DLD1 (cell line): ENCODE data around the gene FAAH2.
"Not testable (repeated sequence)": the region's sequence is repeated elsewhere in the genome, so short reads cannot be mapped to it uniquely, and the experiment has no call there.

ENCODE experiments used
- in situ Hi-C: cut with HindIII; loops from 2 replicates; pipeline ENCODE4 v1.10.0; 2017; ENCODE audit warnings: low sequenced_read_pairs

FAAH2 gene, protein sequence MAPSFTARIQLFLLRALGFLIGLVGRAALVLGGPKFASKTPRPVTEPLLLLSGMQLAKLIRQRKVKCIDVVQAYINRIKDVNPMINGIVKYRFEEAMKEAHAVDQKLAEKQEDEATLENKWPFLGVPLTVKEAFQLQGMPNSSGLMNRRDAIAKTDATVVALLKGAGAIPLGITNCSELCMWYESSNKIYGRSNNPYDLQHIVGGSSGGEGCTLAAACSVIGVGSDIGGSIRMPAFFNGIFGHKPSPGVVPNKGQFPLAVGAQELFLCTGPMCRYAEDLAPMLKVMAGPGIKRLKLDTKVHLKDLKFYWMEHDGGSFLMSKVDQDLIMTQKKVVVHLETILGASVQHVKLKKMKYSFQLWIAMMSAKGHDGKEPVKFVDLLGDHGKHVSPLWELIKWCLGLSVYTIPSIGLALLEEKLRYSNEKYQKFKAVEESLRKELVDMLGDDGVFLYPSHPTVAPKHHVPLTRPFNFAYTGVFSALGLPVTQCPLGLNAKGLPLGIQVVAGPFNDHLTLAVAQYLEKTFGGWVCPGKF

DNA sequence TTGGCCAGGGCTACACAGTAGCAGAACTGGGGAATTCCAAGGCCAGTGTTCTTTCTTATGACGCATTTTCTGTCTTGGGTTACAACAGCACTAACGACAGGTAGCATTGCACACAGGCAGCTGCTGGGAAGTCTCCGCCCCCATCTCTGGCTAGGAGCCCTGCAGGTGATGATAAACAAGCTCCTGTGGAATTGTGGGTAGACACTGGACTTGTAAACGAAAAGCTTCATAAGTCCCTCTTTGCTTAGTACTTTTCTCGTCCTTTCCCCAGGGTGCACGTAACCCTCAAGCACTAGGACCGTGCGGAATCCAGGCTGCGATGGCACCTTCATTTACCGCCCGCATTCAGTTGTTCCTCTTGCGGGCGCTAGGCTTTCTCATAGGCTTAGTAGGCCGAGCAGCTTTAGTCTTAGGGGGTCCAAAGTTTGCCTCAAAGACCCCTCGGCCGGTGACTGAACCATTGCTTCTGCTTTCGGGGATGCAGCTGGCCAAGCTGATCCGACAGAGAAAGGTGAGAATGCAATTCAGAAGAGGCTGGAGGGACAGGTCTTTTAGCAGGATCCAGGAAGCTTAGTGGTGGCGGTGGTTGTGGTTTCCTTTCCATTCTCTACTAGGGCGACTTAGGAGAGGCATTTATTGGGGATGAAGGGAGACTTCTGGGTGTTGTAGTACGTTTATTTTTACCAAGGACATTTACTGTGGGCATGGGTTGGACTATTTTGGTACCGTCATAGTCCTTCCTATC lies at the start of gene FAAH2:
TSS of gene FAAH2 (plus strand) at position 200 of the 745 bp plus-strand sequence. CDS start at position 320, 120 bp downstream.
- in situ Hi-C loops, result no loop called here

DNA sequence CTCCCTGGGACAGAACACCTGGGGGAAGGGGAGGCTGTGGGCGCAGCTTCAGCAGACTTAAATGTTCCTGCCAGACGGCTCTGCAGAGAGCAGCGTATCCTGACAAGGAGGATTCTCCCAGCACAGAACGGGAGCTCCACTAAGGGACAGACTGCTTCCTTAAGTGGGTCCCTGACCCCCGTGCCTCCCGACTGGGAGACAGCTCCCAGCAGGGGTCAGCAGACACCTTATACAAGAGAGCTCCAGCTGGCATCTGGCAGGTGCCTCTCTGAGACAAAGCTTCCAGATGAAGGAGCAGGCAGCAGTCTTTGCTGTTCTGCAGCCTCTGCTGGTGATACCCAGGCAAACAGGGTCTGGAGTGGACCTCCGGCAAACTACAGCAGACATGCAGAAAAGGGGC lies 44.5 kb upstream of the FAAH2 start:
- in situ Hi-C loops, result no loop called here

DNA sequence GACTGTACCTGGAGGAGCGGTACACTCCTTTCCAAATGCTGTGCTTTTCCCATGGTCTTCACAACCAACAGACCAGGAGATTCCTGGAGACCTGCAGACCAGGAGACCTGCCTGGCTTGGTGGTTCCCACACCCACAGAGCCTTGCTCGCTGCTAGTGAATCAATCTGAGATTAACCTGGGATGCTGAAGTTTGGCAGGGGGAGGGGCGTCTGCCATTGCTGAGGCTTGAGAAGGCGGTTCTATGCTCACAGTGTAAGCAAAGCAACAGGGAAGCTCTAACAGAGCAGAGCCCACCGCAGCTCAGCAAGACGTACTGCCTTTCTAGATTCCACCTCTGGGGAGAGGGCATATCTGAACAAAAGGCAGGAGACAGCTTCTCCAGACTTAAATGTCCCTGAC lies 34.5 kb upstream of the FAAH2 start:
- in situ Hi-C loops, result no loop called here

DNA sequence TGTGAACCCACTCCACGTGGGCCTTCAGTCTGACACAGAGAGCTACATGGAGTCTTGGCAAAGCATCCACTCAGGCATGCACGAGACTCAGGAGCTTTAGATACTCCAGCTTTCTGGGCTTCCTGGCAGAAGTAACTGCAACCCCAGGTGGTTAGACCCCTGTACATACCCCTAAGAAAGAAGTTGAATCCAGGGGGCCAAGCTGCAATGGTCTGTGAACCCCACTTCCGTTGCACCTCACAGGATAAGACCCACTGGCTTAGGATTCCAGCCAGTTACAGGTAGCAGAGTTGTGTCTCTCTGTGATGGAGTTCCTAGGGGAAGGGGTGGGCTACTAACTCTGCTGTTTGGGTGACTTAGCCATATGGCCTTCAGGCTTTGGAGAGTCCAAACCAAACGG lies 21.4 kb upstream of the FAAH2 start:
- in situ Hi-C loops, result no loop called here

DNA sequence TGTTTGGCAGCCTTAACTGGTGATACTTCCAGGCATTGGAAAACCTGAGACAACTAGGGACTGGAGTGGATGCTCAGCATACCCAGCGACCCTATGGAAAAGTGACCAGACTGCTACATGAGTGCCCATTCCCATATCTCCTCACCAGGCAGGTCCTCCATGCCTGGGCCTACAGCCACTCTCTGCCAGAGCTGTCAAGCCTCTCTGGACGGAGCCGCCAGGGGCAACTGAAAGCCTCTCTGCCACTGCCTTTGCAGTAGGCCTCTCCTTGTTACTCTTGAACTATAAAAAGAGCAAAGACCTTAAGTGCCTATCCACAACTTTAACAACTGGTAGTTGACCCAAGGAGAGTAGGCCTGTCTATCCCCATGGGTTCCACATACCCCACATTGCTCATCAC lies 20.2 kb upstream of the FAAH2 start:
- in situ Hi-C loops, result no loop called here

DNA sequence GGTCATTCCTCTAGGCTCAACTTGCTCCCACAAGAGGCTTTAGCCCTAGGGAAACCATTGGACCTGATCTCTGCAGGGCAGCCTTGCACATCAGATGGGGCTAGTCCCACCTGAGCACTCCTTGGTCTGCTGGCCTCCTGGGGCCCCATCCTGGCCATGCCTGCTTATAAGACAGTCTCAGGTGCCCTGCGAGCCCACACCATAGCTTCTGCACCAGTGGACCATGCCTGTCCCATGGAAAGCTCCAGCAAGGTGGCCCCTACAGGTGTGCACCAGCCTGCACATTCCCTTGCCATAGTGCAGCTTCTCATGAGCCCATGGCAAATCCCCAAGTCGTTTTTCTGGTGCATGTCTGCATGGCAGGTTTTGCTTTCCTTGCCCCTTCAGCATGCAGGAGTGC lies 19.6 kb upstream of the FAAH2 start:
- in situ Hi-C loops, result no loop called here

DNA sequence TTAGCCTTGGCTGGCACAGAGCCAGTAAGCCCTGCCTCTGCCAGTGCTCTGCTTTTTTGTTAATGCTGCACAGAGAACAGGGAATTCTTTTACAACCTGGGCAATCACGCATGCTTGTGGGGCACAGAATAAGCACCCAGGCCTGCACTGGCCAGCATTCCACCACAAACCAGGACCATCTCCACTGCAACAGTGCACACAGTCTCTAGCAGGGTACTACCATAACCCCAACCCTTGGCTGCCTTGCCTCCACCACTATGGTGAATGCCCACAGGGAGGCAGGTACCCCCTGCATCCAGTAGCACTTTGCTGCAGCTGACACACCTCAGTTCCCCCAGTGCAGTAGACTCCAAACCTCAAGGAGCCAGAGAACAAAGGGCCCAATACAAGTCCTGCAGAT lies 19.2 kb upstream of the FAAH2 start:
- in situ Hi-C loops, result no loop called here

DNA sequence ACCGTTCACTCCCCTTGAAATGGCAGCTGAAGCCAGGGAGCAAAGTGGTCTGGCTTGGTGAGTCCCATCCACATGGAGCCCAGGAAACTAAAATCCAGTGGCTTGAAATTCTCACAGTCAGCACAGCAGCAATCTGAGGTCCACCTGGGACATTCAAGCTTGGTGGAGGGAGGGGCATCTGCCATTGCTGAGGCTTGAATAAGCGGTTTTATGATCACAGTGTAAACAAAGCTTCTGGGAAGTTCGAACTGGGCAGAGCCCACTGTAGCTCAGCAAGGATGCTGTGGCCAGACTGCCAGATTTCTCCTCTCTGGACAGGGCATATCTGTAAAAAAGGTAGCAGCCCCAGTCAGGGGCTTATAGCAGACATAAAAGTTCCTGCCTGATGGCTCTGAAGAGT lies 15.5 kb upstream of the FAAH2 start:
- in situ Hi-C loops, result no loop called here

DNA sequence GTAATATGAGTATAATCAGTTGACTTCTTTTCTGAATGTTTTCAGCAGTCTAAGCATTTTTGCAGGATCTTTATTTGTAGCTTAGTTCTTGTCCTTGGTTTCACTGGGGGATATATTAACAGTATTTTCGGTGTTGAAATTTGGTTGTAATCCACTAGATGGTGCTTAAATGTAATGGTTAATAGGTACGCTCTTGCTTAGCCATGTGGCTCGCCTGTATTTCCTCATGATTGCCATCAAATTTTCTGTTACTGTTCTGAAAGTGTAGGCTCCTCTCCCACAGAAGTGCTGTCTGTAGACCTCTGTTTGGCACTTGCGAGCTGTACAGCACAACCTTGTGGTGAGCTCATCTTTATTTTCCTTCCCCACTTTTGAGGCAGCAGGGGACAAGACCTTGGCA lies 3.9 kb upstream of the FAAH2 start:
- in situ Hi-C loops, result no loop called here

DNA sequence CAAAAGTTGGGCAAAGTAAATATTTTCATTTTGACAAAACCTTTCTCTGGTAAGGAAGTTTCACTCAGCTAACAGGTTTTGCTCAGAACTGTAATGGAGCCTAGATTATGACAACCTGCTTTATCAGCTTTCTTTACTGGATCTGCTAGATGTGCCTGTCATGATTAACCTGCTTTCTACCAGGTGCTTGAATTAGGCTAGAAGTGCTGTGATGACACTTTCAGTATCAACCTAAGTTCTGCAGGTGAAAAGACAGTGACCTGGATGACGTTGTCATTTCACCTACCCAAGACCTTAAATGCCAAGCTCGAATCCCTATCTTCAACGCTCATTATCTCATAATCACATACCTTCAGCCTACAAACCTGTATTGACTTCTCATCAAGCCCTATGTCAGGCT lies 1.5 kb upstream of the FAAH2 start:
- in situ Hi-C loops, result no loop called here

DNA sequence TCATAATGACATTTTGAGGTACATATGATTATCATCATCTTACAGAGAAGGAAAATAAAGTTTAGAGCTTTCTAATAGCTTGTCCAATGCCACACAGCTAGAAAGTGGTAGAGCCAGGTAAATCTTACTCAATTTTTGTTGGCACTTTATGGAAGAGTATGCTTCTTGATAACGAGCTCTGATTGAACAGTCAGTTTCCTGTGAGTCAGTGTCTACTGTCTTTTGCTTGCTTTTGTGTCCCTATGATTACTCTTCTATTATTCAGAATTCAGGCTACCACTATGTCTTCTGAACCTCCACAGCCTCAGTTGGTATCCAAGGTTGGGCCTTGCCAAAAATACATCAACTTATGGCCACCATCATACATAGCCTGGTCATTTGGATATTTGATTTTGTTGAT lies 2.6 kb downstream of the FAAH2 start:
- in situ Hi-C loops, result no loop called here

DNA sequence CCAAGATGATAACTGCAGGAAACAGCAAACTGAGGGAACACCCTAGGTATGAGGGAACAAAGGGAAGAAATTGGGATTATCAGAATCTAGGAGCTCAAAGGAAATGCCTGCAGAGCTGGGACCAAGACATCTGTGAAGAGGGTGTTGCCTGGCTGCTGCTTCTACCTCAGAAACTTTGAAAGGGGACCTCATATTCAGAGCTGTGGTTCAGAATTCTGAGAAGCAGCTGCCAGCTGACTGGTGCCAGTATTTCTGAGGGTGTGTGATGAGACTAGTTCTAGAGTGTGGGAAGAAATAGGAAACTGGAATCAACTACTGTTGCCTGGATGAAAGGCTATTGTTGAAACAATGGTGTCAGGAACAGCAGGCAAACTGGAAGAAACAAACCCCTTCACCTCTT lies 8.5 kb downstream of the FAAH2 start:
- in situ Hi-C loops, result no loop called here

DNA sequence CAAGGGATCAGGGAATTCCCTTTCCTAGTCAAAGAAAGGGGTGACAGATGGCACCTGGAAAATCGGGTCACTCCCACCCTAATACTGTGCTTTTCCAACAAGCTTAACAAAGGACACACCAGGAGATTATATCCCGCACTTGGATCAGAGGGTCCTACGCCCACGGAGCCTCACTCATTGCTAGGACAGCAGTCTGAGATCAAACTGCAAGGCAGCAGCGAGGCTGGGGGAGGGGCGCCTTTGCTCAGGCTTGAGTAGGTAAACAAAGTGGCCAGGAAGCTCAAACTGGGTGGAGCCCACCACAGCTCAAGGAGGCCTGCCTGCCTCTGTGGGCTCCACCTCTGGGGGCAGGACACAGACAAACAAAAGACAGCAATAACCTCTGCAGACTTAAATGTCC lies 9.2 kb downstream of the FAAH2 start:
- in situ Hi-C loops, result not testable (repeated sequence)

DNA sequence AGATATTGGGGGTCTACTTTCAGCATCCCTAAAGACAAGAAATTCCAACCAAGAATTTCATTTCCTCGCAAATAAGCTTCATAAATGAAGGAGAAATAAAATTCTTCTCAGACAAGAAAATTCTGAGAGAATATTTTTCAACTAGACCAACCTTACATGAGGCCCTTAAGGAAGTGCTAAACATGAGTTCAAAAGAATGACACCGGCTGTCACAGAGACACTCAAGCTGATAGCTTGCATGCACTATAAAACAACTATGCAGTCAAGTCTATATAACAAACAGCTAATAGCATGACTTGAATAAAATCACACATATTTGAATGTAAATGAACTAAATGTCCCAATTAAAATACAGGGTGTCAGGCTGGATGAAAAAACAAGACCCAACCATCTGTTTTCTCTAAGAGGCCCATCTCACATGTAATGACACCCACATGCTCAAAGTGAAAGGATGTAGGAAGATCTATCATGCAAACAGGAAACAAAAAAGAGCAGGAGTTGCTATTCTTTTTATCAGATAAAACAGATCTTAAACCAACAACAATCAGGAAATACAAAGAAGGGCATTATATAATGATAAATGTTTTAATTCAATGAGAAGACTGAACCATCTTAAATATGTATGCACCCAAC lies 27.2 kb downstream of the FAAH2 start:
- in situ Hi-C loops, result no loop called here

DNA sequence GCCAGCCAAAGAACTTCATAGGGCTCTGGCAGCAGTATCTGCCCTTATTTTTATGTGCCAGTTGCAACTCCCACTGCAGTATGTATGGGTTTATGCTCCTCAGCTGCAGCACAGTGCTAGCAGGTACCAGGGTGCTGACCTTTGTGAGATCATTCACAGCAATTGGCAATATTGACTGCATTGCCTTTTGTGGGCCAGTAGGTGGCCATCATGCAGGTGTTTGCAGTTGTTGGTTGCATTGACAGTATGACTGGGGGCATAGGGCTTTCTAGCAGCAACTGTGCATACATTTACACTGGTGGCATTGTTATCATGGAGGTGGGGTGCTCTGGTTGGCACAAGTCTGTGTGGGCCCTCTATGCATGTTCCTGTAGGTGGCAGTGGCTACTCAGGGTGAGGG lies 42.5 kb downstream of the FAAH2 start:
- in situ Hi-C loops, result no loop called here

DNA sequence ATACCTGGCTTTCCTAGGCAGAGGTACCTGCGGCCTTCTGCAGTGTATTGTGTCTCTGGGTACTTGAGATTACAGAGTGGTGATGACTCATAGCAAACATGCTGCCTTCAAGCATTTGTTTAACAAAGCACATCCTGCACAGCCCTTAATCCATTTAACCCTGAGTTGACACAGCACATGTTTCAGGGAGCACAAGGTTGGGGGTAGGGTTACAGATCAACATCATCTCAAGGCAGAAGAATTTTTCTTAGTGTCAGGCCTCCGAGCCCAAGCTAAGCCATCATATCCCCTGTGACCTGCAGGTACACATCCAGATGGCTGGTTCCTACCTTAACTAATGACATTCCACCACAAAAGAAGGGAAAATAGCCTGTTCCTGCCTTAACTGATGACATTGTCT lies 49.3 kb downstream of the FAAH2 start:
- in situ Hi-C loops, result not testable (repeated sequence)

DNA sequence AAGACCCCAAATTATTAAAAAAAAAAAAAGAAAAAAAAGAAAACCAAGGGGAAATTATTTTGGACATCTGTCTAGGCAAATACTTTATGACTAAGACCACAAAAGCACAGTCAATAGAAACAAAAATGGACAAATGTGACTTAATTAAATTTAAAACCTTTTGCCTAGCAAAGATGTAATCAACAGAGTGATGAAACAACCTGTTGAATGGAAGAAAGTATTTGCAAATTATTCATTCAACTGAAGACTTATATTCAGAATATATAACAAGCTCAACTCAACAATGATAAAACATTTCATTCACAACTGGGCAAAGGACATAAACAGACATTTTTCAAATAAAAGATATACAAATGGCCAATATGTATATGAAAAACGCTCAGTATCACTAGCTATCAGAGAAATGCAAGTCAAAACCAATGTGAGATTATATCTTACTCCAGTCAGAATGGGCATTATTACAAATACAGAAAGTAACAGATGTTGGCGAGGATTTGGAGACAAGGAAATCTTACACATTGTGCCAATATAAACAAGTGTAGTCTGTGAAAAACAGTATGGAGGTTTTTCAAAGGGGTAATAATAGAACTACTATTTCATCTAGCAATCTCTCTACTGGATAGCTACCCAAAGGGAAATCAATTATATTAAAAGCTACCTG lies 67.1 kb downstream of the FAAH2 start:
- in situ Hi-C loops, result no loop called here

DNA sequence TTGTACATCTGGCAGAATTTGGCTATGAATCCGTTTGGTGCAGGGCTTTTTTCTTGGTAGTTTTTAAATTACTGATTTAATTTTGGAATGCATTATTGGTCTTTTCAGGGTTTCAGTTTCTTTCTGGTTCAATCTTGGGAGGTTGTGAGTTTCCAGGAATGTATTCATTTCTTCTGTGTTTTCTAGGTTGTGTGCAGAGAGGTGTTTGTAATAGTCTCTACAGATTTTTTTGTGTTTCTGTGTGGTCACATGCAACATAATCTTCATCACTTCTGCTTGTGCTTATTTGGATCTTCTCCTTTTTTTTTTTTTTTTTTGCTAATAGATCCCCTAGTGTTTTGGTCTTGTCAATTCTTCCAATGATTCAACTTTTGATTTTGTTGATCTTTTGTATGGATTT lies 77.6 kb downstream of the FAAH2 start:
- in situ Hi-C loops, result no loop called here

DNA sequence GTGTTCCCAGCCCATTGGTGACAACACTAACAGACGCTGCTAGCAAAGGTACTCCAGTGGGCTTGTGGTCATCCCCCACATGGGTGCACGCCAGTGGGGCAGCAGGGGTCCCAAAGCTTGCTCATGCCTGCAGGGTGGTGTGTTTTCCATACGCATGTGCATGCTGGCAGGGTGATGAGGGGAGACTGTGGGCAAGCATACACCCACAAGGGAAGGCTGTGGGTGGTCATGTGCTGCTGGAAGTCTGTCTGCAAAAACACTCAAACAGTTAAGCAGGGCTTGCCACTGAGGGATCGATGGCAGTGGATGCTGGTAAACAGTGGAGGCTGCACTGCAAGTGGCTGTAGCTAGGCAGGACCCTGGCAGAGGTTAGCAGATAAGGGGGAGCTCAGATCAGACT lies 79.9 kb downstream of the FAAH2 start:
- in situ Hi-C loops, result no loop called here

DNA sequence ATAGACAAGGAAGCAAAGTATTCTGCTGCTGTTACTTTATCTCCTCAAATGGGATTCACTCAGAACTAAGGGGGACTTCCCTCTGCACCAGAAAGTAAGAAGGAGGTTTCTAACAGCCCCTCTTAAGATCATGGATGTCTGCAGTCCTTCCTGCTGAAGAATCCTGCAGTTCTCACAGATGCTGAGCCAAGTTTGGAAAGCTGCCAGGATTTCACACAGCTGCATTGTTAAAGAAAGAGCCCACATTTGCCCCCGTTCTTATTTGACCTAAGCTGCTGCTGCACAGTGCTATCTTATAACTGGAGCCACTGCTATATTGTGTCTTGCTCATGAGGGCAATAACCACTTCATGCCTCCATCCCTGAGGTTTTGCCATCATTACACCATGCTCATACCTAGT lies 81.1 kb downstream of the FAAH2 start:
- in situ Hi-C loops, result no loop called here

DNA sequence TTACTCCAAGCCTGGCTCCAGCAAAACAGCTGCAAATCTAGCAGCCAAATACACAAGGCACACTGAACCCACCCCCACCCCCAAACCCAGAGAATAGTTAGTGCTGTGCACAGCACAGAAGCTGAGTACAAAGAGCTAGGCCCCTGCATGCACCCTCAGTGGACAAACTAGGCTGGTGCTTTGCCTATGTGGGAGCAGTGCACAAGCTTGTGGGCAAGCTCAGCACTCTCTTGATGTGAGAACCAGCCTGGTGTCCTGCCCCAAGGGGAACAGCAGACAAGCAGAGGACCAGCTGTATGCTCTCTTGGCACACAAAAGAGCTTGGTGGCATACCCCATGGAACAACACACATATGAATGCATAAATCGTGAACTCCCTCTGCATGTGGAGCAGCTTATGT lies 81.7 kb downstream of the FAAH2 start:
- in situ Hi-C loops, result no loop called here
